GM19397 (cell line): ENCODE measurements around the gene PDCD7.
"Not testable (repeated sequence)": the region's sequence is repeated elsewhere in the genome, so short reads cannot be mapped to it uniquely, and the experiment has no call there.

Experiments used
- ATAC-seq: cut with Tn5 transposase; IDR thresholded peaks from one replicate; pipeline ENCODE4 v1.9.1; 2021; ENCODE audit warnings: mild to moderate bottlenecking, moderate library complexity; ENCODE audit not compliant: unreplicated experiment

PDCD7 gene

DNA sequence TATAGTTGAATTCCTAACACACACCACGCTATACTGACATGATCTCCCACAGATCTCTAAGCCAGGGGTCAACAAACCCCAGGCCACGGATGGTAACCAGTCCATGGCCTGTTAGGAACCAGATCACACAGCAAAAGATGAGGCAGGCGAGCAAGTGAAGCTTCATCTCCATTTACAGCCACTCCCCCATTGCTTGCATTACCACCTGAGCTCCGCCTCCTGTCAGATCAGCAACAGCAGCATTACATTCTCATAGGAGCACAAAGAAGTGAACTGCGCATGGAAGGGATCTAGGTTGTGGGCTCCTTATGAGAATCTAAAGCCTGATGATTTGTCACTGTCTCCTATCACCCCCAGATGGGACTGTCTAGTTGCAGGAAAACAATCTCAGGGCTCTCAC, 2.7 kb downstream of the PDCD7 start:
- no peak for ATAC-seq

DNA sequence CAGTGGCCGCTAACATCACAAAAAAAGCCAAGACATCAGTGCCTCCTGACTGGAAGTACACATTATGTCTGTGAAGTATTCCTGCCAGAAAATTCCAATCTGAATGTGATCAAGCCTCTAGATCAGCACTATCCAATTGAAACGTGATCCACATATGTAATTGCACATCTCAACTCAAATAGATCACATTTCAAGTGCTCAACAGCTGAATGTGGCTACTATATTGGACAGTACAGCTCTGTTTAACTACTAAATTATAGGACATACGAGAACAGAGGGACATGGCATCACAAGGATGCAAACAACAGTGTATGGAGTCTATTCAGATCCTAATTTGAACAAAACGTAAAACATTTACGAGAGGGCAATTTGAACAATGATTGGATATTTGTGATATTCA, 18.1 kb downstream of the PDCD7 start:
- ATAC-seq: no peak

DNA sequence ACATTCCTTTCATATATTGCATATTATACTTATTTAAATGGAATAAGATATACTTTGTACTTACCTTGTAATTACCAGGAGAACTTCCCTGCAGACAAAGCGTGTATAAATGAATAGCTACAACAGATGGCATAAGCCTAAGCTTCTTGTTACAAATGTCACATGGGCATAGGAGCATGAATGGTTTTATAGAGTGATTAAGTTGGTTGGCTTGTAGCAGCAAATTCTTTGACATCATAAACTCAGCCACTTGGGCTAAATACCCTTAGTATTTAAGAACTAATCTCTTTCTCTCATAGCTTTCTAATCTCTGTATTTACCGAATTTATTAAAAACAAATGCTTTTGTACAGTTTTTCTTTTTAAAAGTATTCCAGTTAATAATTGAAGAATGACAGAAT, 18.5 kb downstream of the PDCD7 start, which contains the start of gene UBAP1L:
UBAP1L (minus strand) TSS at position 115 of the 400 bp plus-strand sequence. CDS start 8,985 bp downstream, outside the sequence.
- ATAC-seq: no peak

- no peak for ATAC-seq
These were observed 22.8 kb downstream of the PDCD7 start for GRCh38 chr15:65110676-65111292.

- ATAC-seq: no peak
These were observed 27.5 kb downstream of the PDCD7 start for GRCh38 chr15:65106011-65106590.

- no peak for ATAC-seq
These were observed 28.6 kb downstream of the PDCD7 start for GRCh38 chr15:65105038-65105437.

DNA sequence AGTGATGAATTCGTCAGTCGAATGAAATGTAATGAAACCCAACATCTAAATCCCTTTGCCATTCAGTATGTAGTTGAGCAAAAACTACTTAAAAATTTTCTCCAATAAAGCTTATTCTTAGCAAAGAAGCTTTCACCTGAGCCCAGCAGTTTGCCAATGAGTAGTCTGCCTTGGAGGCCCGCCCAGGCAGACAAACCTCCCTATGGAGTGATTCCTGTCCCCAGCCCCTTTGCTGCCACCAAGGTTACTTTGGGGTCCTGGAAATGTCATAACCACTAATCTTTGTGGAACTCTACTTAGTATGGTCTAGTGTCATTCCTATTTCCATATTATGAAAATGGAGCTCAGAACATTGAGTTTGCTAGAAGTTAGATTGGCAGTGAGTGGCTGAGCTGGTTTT, 30.7 kb downstream of the PDCD7 start:
- ATAC-seq: no peak

GRCh38 chr15:65101891-65102708, 31.5 kb downstream of the PDCD7 start:
- no peak for ATAC-seq

GRCh38 chr15:65101411-65101890, 32.2 kb downstream of the PDCD7 start:
- no peak for ATAC-seq

GRCh38 chr15:65100442-65100841, 33.2 kb downstream of the PDCD7 start:
- no peak for ATAC-seq

DNA sequence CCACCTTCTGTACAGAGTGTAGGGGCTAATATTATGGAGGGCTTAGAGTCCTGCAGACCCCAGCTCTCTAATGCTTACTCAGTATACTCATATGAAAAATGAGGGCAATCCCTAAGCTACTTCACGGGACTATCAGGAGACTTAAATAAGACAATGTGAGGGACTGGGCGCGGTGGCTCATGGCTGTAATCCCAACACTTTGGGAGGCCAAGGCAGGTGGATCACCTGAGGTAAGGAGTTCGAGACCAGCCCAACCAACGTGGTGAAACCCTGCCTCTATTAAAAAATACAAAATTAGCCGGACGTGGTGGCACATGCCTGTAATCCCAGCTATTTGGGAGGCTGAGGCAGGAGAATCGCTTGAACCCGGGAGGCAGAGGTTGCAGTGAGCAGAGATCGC, 33.8 kb downstream of the PDCD7 start:
- ATAC-seq: not testable (repeated sequence)

DNA sequence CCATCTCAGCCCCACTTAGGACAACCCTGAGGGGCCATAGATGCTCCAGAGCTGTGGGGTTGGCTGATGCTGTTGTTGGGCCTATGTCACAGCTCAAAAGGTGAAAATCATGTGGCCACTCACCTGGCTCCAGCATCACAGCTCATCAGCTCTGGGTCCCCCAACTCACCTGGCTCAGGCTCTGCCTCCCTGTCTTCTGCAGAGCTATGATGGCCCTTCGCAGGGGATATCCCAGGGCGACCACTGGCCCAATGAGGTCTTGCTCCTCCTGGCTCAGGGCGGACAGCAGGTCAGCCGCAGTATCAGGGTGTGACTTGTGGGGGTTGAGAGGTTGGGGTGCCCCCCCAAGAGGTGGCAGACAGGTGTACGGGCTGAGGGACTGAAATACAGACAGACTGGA, 34.3 kb downstream of the PDCD7 start:
- no peak for ATAC-seq

DNA sequence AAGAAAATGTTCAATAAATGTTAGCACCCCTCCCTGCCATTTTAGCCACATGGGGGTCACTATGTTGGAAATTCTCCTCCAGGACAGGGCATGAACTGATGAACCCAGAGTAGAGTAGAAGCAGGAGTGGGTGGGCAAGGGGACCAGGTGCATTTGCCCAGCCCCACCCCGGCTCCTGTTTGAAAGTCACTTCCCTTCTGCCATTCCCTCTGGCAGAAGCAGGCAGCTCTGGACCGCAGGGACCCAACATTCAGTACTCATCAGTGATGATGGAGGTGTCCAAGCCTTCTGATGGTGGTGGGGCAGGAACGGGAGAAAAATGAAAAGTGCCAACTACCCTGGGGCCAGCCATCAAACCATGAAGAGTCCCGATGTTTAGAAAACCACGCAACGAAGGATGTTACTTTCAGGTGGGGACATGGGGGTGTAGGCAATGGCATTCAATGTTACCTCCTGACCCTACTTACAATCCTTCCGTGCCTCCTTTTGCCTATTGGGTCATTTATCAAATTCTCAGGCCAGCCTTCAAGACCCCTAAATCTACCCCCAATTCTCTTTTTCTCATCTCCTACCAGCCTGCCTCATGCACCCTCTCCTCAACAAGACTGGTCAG, 35.9 kb downstream of the PDCD7 start:
- ATAC-seq: no peak

DNA sequence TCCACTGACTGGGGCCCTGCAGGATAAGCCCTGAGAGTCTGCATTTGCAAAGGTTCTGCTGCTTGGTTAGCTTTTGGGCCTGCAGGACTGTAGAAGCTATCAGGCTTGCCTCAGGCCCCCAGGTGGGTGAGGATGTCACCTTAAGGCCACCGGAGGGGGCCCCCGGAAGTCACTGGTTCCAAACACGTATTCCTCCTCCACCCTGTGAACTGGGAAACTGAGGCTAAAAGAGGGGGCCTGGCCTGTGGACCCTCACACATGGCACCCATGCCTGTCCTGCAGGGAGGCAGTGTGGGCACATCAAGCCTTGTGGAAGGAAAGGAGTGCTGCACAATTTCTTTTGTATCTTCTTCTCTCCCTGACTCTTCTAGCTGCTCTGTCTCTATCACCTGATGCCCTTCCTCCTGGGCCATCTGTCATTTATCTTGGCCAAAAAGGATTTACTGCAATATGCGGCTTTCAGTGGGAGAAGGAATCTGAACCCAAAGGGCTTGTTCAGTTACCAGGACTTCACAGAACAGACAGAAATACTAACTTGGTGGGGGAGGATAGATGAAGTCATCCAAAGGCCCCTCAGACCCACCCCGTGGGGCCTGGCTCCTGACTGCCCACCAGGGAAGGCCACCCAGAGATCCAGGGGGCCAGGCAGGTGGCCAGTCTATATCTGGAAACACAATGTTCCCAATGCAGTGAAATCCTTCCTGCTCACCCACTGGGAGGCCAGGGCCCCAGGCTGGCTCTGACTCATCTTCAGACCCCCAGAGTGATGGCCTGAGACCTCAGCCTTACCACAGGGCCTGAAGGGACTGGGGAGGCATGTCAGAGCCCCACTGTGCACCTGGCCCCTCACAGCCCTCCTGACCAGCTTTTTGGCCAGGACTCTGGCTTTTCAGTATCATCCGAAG, 36.9 kb downstream of the PDCD7 start:
- no peak for ATAC-seq

DNA sequence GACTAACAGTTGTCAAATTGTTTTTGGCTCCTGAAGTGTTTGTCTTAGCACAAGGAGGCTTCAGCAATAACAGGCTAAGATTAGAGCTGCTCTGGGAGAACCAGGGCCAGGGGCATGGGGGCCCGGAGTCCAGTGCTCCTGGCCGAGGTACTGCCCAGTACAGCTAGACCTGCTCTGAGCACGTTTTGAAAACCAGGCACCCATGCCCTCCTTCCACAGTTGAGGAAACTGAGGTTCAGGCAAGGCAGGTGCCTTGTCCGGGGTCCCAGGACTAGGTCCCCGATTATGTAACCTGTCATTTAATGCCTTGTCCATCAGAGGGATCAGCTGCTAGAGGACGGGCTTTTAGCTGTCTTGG, 37.9 kb downstream of the PDCD7 start:
- ATAC-seq: no peak

- no peak for ATAC-seq
These were observed 38.4 kb downstream of the PDCD7 start for GRCh38 chr15:65095011-65095746.

GRCh38 chr15:65094294-65094995, 39.2 kb downstream of the PDCD7 start:
- no peak for ATAC-seq

GRCh38 chr15:65093793-65094170, 39.8 kb downstream of the PDCD7 start:
- not testable (repeated sequence) for ATAC-seq
